Measurements from ENCODE around the gene DNAI1. TPM values are rescaled to one million over a fixed set of nuclear protein-coding genes. Genes with fewer than 3 reads are reported as not detected.
A peak's percentile ranks its signal among the peaks of the same experiment; 100 is the strongest.

The DNAI1 gene
- total and polyA plus RNA-seq, 3 experiments from 2014 or later: not detected

- Histone ChIP-seq H3K27me3 (ENCODE audit: insufficient read depth, low read length, poor library complexity, severe bottlenecking) (no peaks in the 10 kb centered on the region), H3K4me1 (ENCODE audit: insufficient read depth, low read length) (peaks cover 8% of the 10 kb centered on the region), H3K9me3 (ENCODE audit: low read length) (no peaks in the 10 kb centered on the region), H3K36me3 (ENCODE audit: insufficient read depth, low read length) (no peaks in the 10 kb centered on the region), H3K27ac (ENCODE audit: low read depth, low read length) (no peak overlapping the region), H3K4me3 (ENCODE audit: low read length) (no peak overlapping the region)
- H3K36me3 Mint-ChIP-seq: peaks cover 0 to 6% (median 5%) of the 10 kb centered on the region in 3 donors
- peaks cover 10 to 22% (median 11%) of the 10 kb centered on the region in 3 donors for H3K4me1 Mint-ChIP-seq
- DNase-seq: no peak
- no peak overlapping the region for H3K4me3 Mint-ChIP-seq
- H3K27me3 Mint-ChIP-seq: no peaks in the 10 kb centered on the region
- H3K27ac Mint-ChIP-seq: no peak overlapping the region
- H3K9me3 Mint-ChIP-seq: no peaks in the 10 kb centered on the region
- ChIA-PET POLR2A (no interaction called here), CTCF (interaction anchor here (1.2 to 2.6 kb wide), 2 partner anchors 58 to 149 kb away, joined by 3 to 13 read pairs; no protein-coding TSS in a partner anchor)
These were observed 15.8 kb upstream of the DNAI1 start for GRCh38 chr9:34442770-34443169.

- peaks cover 0 to 6% (median 5%) of the 10 kb centered on the region in 3 donors for H3K36me3 Mint-ChIP-seq
- H3K4me3 Mint-ChIP-seq: no peak overlapping the region
- H3K27ac Mint-ChIP-seq: peak overlapping the region in 2 of 8 donors; percentile 17 to 24
- Histone ChIP-seq H3K27ac (ENCODE audit: low read depth, low read length) (no peak overlapping the region), H3K4me1 (ENCODE audit: insufficient read depth, low read length) (peaks cover 8% of the 10 kb centered on the region), H3K4me3 (ENCODE audit: low read length) (no peak overlapping the region), H3K9me3 (ENCODE audit: low read length) (no peaks in the 10 kb centered on the region), H3K36me3 (ENCODE audit: insufficient read depth, low read length) (no peaks in the 10 kb centered on the region), H3K27me3 (ENCODE audit: insufficient read depth, low read length, poor library complexity, severe bottlenecking) (no peaks in the 10 kb centered on the region)
- H3K27me3 Mint-ChIP-seq: no peaks in the 10 kb centered on the region
- ChIA-PET POLR2A (no interaction called here), CTCF (interaction anchor here (1.1 to 2.6 kb wide), 3 partner anchors 57 to 148 kb away, joined by 3 to 13 read pairs (median 3); no protein-coding TSS in a partner anchor)
- DNase-seq: no peak
- no peaks in the 10 kb centered on the region for H3K9me3 Mint-ChIP-seq
- peaks cover 10 to 22% (median 11%) of the 10 kb centered on the region in 3 donors for H3K4me1 Mint-ChIP-seq
These were observed 15.1 kb upstream of the DNAI1 start for GRCh38 chr9:34443533-34443932.

- ChIA-PET POLR2A (no interaction called here), CTCF (interaction anchor here (1.1 to 2.6 kb wide), 3 partner anchors 57 to 147 kb away, joined by 3 to 13 read pairs (median 3); no protein-coding TSS in a partner anchor)
- H3K27ac Mint-ChIP-seq: peak overlapping the region in 2 of 8 donors; percentile 17 to 81
- no peak overlapping the region for H3K4me3 ChIP-seq (ENCODE audit: low read length)
- H3K9me3 ChIP-seq (ENCODE audit: low read length): no peaks in the 10 kb centered on the region
- H3K36me3 ChIP-seq (ENCODE audit: insufficient read depth, low read length): no peaks in the 10 kb centered on the region
- no peak overlapping the region for H3K27ac ChIP-seq (ENCODE audit: low read depth, low read length)
- peaks cover 8% of the 10 kb centered on the region for H3K4me1 ChIP-seq (ENCODE audit: insufficient read depth, low read length)
- no peaks in the 10 kb centered on the region for H3K27me3 Mint-ChIP-seq
- no peaks in the 10 kb centered on the region for H3K27me3 ChIP-seq (ENCODE audit: insufficient read depth, low read length, poor library complexity, severe bottlenecking)
- no peak for DNase-seq
- H3K4me3 Mint-ChIP-seq: no peak overlapping the region
- peaks cover 0 to 5% (median 2%) of the 10 kb centered on the region in 3 donors for H3K36me3 Mint-ChIP-seq
- peaks cover 10 to 22% (median 11%) of the 10 kb centered on the region in 3 donors for H3K4me1 Mint-ChIP-seq
- no peaks in the 10 kb centered on the region for H3K9me3 Mint-ChIP-seq
These were observed 14.6 kb upstream of the DNAI1 start for GRCh38 chr9:34443976-34444375.

- Histone ChIP-seq H3K36me3 (ENCODE audit: insufficient read depth, low read length) (no peaks in the 10 kb centered on the region), H3K27me3 (ENCODE audit: insufficient read depth, low read length, poor library complexity, severe bottlenecking) (no peaks in the 10 kb centered on the region)
- POLR2A ChIA-PET: interaction anchor here (0.5 kb wide), 1 partner anchor 12 kb away, joined by 3 read pairs; the partner anchor contains the start of genes DNAI1 and FAM219A
These were observed 12.1 kb upstream of the DNAI1 start for GRCh38 chr9:34446468-34446891.

GRCh38 chr9:34446951-34447350 lies 11.7 kb upstream of the DNAI1 start:
- Histone ChIP-seq H3K27me3 (ENCODE audit: insufficient read depth, low read length, poor library complexity, severe bottlenecking) (no peaks in the 10 kb centered on the region), H3K4me3 (ENCODE audit: low read length) (no peak overlapping the region), H3K9me3 (ENCODE audit: low read length) (no peaks in the 10 kb centered on the region), H3K27ac (ENCODE audit: low read depth, low read length) (no peak overlapping the region), H3K4me1 (ENCODE audit: insufficient read depth, low read length) (no peaks in the 10 kb centered on the region), H3K36me3 (ENCODE audit: insufficient read depth, low read length) (no peaks in the 10 kb centered on the region)
- Mint-ChIP-seq H3K4me1 (peaks cover 3 to 11% (median 3%) of the 10 kb centered on the region in 3 donors), H3K27me3 (no peaks in the 10 kb centered on the region), H3K36me3 (peaks cover 0 to 7% (median 1%) of the 10 kb centered on the region in 3 donors), H3K27ac (no peak overlapping the region), H3K9me3 (no peaks in the 10 kb centered on the region), H3K4me3 (no peak overlapping the region)
- ChIA-PET POLR2A (no interaction called here), CTCF (no interaction called here)
- DNase-seq: no peak

More at GRCh38 chr9:34446468-34446891, 12.1 kb upstream of the DNAI1 start:
- H3K27ac Mint-ChIP-seq: no peak overlapping the region
- H3K9me3 Mint-ChIP-seq: no peaks in the 10 kb centered on the region
- no peaks in the 10 kb centered on the region for H3K27me3 Mint-ChIP-seq
- H3K4me1 Mint-ChIP-seq: peaks cover 3 to 11% (median 4%) of the 10 kb centered on the region in 3 donors
- DNase-seq: no peak
- CTCF ChIA-PET: no interaction called here
- no peak overlapping the region for H3K27ac ChIP-seq (ENCODE audit: low read depth, low read length)
- no peak overlapping the region for H3K4me3 ChIP-seq (ENCODE audit: low read length)
- no peak overlapping the region for H3K4me3 Mint-ChIP-seq
- H3K9me3 ChIP-seq (ENCODE audit: low read length): no peaks in the 10 kb centered on the region
- H3K4me1 ChIP-seq (ENCODE audit: insufficient read depth, low read length): peaks cover under 1% of the 10 kb centered on the region
- peaks cover 0 to 7% (median 1%) of the 10 kb centered on the region in 3 donors for H3K36me3 Mint-ChIP-seq

- Mint-ChIP-seq H3K9me3 (no peaks in the 10 kb centered on the region), H3K4me1 (peaks cover 5 to 21% (median 11%) of the 10 kb centered on the region in 3 donors), H3K4me3 (no peak overlapping the region), H3K36me3 (peaks cover 0 to 13% (median 1%) of the 10 kb centered on the region in 3 donors), H3K27ac (no peak overlapping the region), H3K27me3 (no peaks in the 10 kb centered on the region)
- Histone ChIP-seq H3K36me3 (ENCODE audit: insufficient read depth, low read length) (no peaks in the 10 kb centered on the region), H3K27ac (ENCODE audit: low read depth, low read length) (no peak overlapping the region), H3K9me3 (ENCODE audit: low read length) (no peaks in the 10 kb centered on the region), H3K4me3 (ENCODE audit: low read length) (no peak overlapping the region), H3K4me1 (ENCODE audit: insufficient read depth, low read length) (no peaks in the 10 kb centered on the region), H3K27me3 (ENCODE audit: insufficient read depth, low read length, poor library complexity, severe bottlenecking) (no peaks in the 10 kb centered on the region)
- DNase-seq: no peak
- CTCF ChIA-PET: interaction anchor here (0.7 to 1.3 kb wide), 2 partner anchors 47 to 341 kb away, joined by 3 read pairs; no protein-coding TSS in a partner anchor
- POLR2A ChIA-PET: no interaction called here
These were observed 8.0 kb upstream of the DNAI1 start for GRCh38 chr9:34450644-34451043.

GRCh38 chr9:34451135-34451534 lies 7.5 kb upstream of the DNAI1 start:
- no peaks in the 10 kb centered on the region for H3K9me3 ChIP-seq (ENCODE audit: low read length)
- no peak for DNase-seq
- Mint-ChIP-seq H3K27me3 (no peaks in the 10 kb centered on the region), H3K4me3 (no peak overlapping the region), H3K4me1 (peaks cover 6 to 23% (median 12%) of the 10 kb centered on the region in 3 donors), H3K9me3 (no peaks in the 10 kb centered on the region), H3K36me3 (peaks cover 0 to 13% (median 1%) of the 10 kb centered on the region in 3 donors), H3K27ac (no peak overlapping the region)
- ChIA-PET CTCF (interaction anchor here (1.3 kb wide), 1 partner anchor 47 kb away, joined by 3 read pairs; no protein-coding TSS in a partner anchor), POLR2A (no interaction called here)
- no peaks in the 10 kb centered on the region for H3K4me1 ChIP-seq (ENCODE audit: insufficient read depth, low read length)
- no peak overlapping the region for H3K27ac ChIP-seq (ENCODE audit: low read depth, low read length)
- no peaks in the 10 kb centered on the region for H3K27me3 ChIP-seq (ENCODE audit: insufficient read depth, low read length, poor library complexity, severe bottlenecking)
- no peaks in the 10 kb centered on the region for H3K36me3 ChIP-seq (ENCODE audit: insufficient read depth, low read length)
- no peak overlapping the region for H3K4me3 ChIP-seq (ENCODE audit: low read length)

GRCh38 chr9:34451545-34451944 lies 7.1 kb upstream of the DNAI1 start:
- Mint-ChIP-seq H3K27ac (no peak overlapping the region), H3K9me3 (no peaks in the 10 kb centered on the region), H3K27me3 (no peaks in the 10 kb centered on the region), H3K4me1 (peaks cover 9 to 27% (median 16%) of the 10 kb centered on the region in 3 donors), H3K36me3 (peaks cover 0 to 13% (median 1%) of the 10 kb centered on the region in 3 donors), H3K4me3 (no peak overlapping the region)
- ChIA-PET CTCF (interaction anchor here (1.3 kb wide), 1 partner anchor 48 kb away, joined by 3 read pairs; no protein-coding TSS in a partner anchor), POLR2A (no interaction called here)
- H3K27ac ChIP-seq (ENCODE audit: low read depth, low read length): no peak overlapping the region
- no peaks in the 10 kb centered on the region for H3K9me3 ChIP-seq (ENCODE audit: low read length)
- H3K4me3 ChIP-seq (ENCODE audit: low read length): no peak overlapping the region
- no peaks in the 10 kb centered on the region for H3K27me3 ChIP-seq (ENCODE audit: insufficient read depth, low read length, poor library complexity, severe bottlenecking)
- peaks cover 4% of the 10 kb centered on the region for H3K4me1 ChIP-seq (ENCODE audit: insufficient read depth, low read length)
- no peak for DNase-seq
- H3K36me3 ChIP-seq (ENCODE audit: insufficient read depth, low read length): no peaks in the 10 kb centered on the region

All from CD8-positive, alpha-beta memory T cell (primary cell).